ENCODE data around the gene HEXB.

The HEXB gene

GRCh38 chr5:74665816-74666215 lies 19.2 kb upstream of the HEXB start (continued):
- TF ChIP-seq ATF2 (tag by site-specific recombination; IDR thresholded peaks at IDR 0.05; ENCODE audit: low read depth) (no peak), ZNF221 (tag by site-specific recombination; IDR thresholded peaks at IDR 0.05; ENCODE audit: borderline replicate concordance) (no peak), MYNN (tag by site-specific recombination; IDR thresholded peaks at IDR 0.05; ENCODE audit: borderline replicate concordance) (no peak), GLI2 (tag by site-specific recombination; IDR thresholded peaks at IDR 0.05; ENCODE audit: borderline replicate concordance, low read depth) (no peak), PBX3 (CRISPR knock-in tag; IDR thresholded peaks at IDR 0.05) (no peak), ZNF214 (tag by site-specific recombination; IDR thresholded peaks at IDR 0.05; ENCODE audit: borderline replicate concordance) (no peak), PATZ1 (tag by site-specific recombination; IDR thresholded peaks at IDR 0.05) (no peak), SETDB1 (IDR thresholded peaks at IDR 0.05; ENCODE audit: insufficient read length, low read length) (no peak), ZNF843 (tag by site-specific recombination; IDR thresholded peaks at IDR 0.05) (peak; percentile 77), FEZF1 (tag by site-specific recombination; IDR thresholded peaks at IDR 0.05) (0 out of 2 replicates have a peak, but pooled peaks have one; percentile 54), KLF8 (tag by site-specific recombination; IDR thresholded peaks at IDR 0.05) (no peak), ZNF311 (tag by site-specific recombination; IDR thresholded peaks at IDR 0.05; ENCODE audit: borderline replicate concordance) (no peak), ELK4 (IDR thresholded peaks at IDR 0.05; ENCODE audit: borderline replicate concordance, low read depth, low read length) (no peak), ZNF391 (tag by site-specific recombination; IDR thresholded peaks at IDR 0.05; ENCODE audit: borderline replicate concordance, low read depth) (no peak), PRDM2 (tag by site-specific recombination; IDR thresholded peaks at IDR 0.05; ENCODE audit: borderline replicate concordance) (no peak), ZBTB44 (tag by site-specific recombination; IDR thresholded peaks at IDR 0.05) (peak; percentile 98), ZNF585B (tag by site-specific recombination; IDR thresholded peaks at IDR 0.05) (no peak), ZNF423 (tag by site-specific recombination; IDR thresholded peaks at IDR 0.05) (no peak), KLF10 (tag by site-specific recombination; IDR thresholded peaks at IDR 0.05) (peak; percentile 97), GLI4 (tag by site-specific recombination; IDR thresholded peaks at IDR 0.05) (no peak), ZBTB6 (tag by site-specific recombination; IDR thresholded peaks at IDR 0.05) (no peak), ZFHX2 (tag by site-specific recombination; conservative IDR thresholded peaks at IDR 0.05) (no peak), ZBTB8A (tag by site-specific recombination; IDR thresholded peaks at IDR 0.05) (peak; percentile 50; the same call in 1 of the 2 replicates), OVOL3 (tag by site-specific recombination; IDR thresholded peaks at IDR 0.05) (no peak), ZNF112 (tag by site-specific recombination; IDR thresholded peaks at IDR 0.05) (no peak), ZNF433 (tag by site-specific recombination; IDR thresholded peaks at IDR 0.05; ENCODE audit: low read depth) (no peak)
